K562 (cell line): Measurements from ENCODE around the gene FLII.

Experiments used
- HMG20B ChIP-seq: fragments of 250-450 bp; sonication (Bioruptor Pico); IDR thresholded peaks from 2 replicates; pipeline ENCODE4 v1.5.0; 2021; ENCODE audit warnings: mild to moderate bottlenecking
- TF ChIP-seq, protein P1 (sequence below): sonication (generic); formaldehyde crosslinking; IDR thresholded peaks from 2 replicates; pipeline ENCODE4 v1.9.0; 2022; ENCODE audit warnings: mild to moderate bottlenecking, missing genetic modification reagents

GRCh38 chr17:18245038-18245776 lies 13.3 kb downstream of the FLII start:
- TF ChIP-seq HMG20B (CRISPR knock-in tag), result no peak
- TF ChIP-seq, protein P1, sequence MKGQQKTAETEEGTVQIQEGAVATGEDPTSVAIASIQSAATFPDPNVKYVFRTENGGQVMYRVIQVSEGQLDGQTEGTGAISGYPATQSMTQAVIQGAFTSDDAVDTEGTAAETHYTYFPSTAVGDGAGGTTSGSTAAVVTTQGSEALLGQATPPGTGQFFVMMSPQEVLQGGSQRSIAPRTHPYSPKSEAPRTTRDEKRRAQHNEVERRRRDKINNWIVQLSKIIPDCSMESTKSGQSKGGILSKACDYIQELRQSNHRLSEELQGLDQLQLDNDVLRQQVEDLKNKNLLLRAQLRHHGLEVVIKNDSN, result no peak
